Duodenal mucosa (tissue), 2 donors: Measurements from ENCODE around the gene SCNN1A.
A peak's percentile ranks its signal among the peaks of the same experiment; 100 is the strongest.

Experiments
- H3K27ac ChIP-seq: one replicate; pipeline ENCODE4 v1.7.0; 2013; ENCODE audit warnings: low read depth, low read length
- H3K27me3 ChIP-seq, 2 donors: one replicate each; pipeline ENCODE4 v1.7.0; 2013; ENCODE audit warnings: low read length in 2 of 2, control low read depth in 1 of 2; ENCODE audit not compliant: insufficient read depth in 2 of 2, control insufficient read depth in 1 of 2
- H3K36me3 ChIP-seq, 2 donors: one replicate each; pipeline ENCODE4 v1.7.0; 2013; ENCODE audit warnings: low read length in 2 of 2, control low read depth in 1 of 2; ENCODE audit not compliant: insufficient read depth in 2 of 2, control insufficient read depth in 1 of 2
- H3K4me1 ChIP-seq, 2 donors: one replicate each; pipeline ENCODE4 v1.7.0; 2013; ENCODE audit warnings: low read length in 2 of 2, control low read depth in 1 of 2; ENCODE audit not compliant: insufficient read depth in 2 of 2, control insufficient read depth in 1 of 2
- H3K4me3 ChIP-seq, 2 donors: one replicate each; pipeline ENCODE4 v1.7.0; 2013; ENCODE audit warnings: low read length in 2 of 2, low read depth in 1 of 2
- H3K9ac ChIP-seq, 2 donors: one replicate each; pipeline ENCODE4 v1.7.0; 2013; ENCODE audit warnings: low read length in 2 of 2, low read depth in 1 of 2
- H3K9me3 ChIP-seq, 2 donors: one replicate each; pipeline ENCODE4 v1.7.0; 2013; ENCODE audit warnings: low read length in 2 of 2, control low read depth in 1 of 2; ENCODE audit not compliant: control insufficient read depth in 1 of 2

SCNN1A gene

DNA sequence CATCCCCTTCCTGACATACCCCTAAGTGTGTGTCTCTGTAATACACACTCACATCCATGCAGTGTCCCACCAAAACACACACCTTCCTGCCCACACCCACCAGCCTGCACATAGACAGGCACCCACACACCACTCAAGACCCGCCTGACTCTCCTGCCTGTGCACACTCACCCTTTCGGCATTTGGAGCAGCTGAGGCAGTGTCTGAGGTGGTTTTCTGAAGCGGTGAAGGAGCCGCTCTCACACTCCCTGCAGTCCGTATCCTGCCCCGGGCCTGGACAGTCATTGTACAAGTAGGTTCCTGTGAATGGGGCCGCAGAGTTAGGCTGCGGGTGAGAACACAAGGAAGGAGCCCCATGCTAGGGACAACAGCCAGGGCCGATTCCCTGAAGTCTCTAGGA is 41.8 kb downstream of the SCNN1A start:
- H3K9ac ChIP-seq = peak overlapping the region in 1 of 2 donors; percentile 48

DNA sequence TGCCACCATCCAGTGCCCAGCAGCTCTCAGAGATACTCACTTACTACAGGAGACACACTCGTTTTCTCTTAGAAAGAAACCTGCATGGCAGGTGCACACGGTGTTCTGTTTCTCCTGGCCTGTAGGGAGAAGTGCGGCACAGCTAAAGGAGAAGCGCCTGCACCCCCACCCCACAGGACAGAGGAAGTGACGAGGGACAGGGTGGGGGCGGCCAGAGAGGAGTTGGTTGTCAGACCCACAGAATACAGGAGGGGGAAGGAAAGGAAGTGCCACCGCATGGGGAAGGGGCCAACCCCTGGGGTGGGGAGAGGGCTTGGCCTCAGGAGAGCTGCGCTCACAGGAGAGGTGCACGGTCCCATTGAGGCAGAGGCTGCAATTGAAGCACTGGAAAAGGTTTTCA is 42.3 kb downstream of the SCNN1A start:
- Histone ChIP-seq H3K4me3 (no peak overlapping the region), H3K27ac (peak overlapping the region; percentile 35), H3K9ac (no peak overlapping the region), H3K4me1 (peaks cover 59 to 60% of the 10 kb centered on the region in 2 donors), H3K9me3 (no peaks in the 10 kb centered on the region), H3K36me3 (peaks cover 46 to 65% of the 10 kb centered on the region in 2 donors), H3K27me3 (no peaks in the 10 kb centered on the region)

More for the DNA sequence above, 41.8 kb downstream of the SCNN1A start:
- Histone ChIP-seq H3K9me3 (no peaks in the 10 kb centered on the region), H3K27ac (no peak overlapping the region), H3K4me1 (peaks cover 64 to 65% of the 10 kb centered on the region in 2 donors), H3K36me3 (peaks cover 46 to 60% of the 10 kb centered on the region in 2 donors), H3K27me3 (no peaks in the 10 kb centered on the region), H3K4me3 (no peak overlapping the region)

GRCh38 chr12:6332459-6332858 is 42.9 kb downstream of the SCNN1A start:
- H3K4me1 ChIP-seq = peaks cover 55 to 59% of the 10 kb centered on the region in 2 donors
- H3K27me3 ChIP-seq = no peaks in the 10 kb centered on the region
- peak overlapping the region; percentile 35 for H3K27ac ChIP-seq
- peaks cover 49 to 71% of the 10 kb centered on the region in 2 donors for H3K36me3 ChIP-seq
- no peaks in the 10 kb centered on the region for H3K9me3 ChIP-seq
- H3K9ac ChIP-seq = no peak overlapping the region
- no peak overlapping the region for H3K4me3 ChIP-seq

- H3K4me1 ChIP-seq = peaks cover 46 to 55% of the 10 kb centered on the region in 2 donors
- peaks cover 50 to 83% of the 10 kb centered on the region in 2 donors for H3K36me3 ChIP-seq
- H3K9ac ChIP-seq = peak overlapping the region in 1 of 2 donors; percentile 32
Observed at GRCh38 chr12:6330999-6331714, 44.2 kb downstream of the SCNN1A start.

DNA sequence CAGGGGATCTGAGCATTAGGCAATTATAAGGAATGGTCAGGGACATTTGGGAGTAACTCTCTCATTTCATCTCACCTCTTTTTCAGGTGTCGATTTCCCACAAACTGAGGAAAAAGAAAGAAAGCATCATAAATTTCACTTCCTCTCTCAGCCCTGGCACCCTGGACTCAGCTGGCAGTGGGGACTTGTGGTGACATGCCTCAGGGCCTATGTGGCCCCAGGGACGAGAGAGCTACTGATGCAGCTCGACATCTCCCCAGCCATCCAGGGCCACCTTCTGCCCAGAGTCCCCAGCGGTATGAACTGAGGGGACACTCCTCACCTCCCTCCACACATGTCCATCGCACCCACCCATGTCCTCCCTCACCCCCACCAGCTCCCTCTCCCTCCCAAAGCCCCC is 45.2 kb downstream of the SCNN1A start:
- no peak overlapping the region for H3K4me3 ChIP-seq
- no peaks in the 10 kb centered on the region for H3K9me3 ChIP-seq
- peaks cover 44 to 48% of the 10 kb centered on the region in 2 donors for H3K4me1 ChIP-seq
- peaks cover 50 to 83% of the 10 kb centered on the region in 2 donors for H3K36me3 ChIP-seq
- H3K27ac ChIP-seq = no peak overlapping the region
- H3K27me3 ChIP-seq = no peaks in the 10 kb centered on the region
- no peak overlapping the region for H3K9ac ChIP-seq

More at GRCh38 chr12:6330999-6331714, 44.2 kb downstream of the SCNN1A start:
- Histone ChIP-seq H3K9me3 (no peaks in the 10 kb centered on the region), H3K27me3 (no peaks in the 10 kb centered on the region), H3K4me3 (no peak overlapping the region), H3K27ac (no peak overlapping the region)

DNA sequence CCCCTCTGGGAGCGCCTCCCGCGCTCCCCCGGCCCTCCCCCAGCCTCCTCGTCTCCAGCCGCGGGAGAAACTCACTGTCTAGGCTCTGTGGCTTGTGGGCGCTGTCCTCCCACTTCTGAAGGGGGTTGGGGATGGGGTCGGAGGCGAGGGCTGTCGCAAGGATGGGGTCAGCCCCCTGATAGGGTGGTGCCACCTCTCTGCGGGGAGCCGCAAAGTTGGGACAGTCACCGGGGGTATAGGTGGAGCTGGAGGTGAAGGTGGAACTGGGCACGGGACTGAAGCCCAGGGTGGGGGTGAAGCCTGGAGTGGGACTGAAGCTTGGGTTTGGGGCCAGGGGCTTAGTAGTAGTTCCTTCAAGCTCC is 45.7 kb downstream of the SCNN1A start:
- Histone ChIP-seq H3K9ac (no peak overlapping the region), H3K9me3 (no peaks in the 10 kb centered on the region), H3K27me3 (no peaks in the 10 kb centered on the region), H3K4me3 (no peak overlapping the region), H3K27ac (no peak overlapping the region), H3K4me1 (peaks cover 44 to 46% of the 10 kb centered on the region in 2 donors), H3K36me3 (peaks cover 50 to 82% of the 10 kb centered on the region in 2 donors)

DNA sequence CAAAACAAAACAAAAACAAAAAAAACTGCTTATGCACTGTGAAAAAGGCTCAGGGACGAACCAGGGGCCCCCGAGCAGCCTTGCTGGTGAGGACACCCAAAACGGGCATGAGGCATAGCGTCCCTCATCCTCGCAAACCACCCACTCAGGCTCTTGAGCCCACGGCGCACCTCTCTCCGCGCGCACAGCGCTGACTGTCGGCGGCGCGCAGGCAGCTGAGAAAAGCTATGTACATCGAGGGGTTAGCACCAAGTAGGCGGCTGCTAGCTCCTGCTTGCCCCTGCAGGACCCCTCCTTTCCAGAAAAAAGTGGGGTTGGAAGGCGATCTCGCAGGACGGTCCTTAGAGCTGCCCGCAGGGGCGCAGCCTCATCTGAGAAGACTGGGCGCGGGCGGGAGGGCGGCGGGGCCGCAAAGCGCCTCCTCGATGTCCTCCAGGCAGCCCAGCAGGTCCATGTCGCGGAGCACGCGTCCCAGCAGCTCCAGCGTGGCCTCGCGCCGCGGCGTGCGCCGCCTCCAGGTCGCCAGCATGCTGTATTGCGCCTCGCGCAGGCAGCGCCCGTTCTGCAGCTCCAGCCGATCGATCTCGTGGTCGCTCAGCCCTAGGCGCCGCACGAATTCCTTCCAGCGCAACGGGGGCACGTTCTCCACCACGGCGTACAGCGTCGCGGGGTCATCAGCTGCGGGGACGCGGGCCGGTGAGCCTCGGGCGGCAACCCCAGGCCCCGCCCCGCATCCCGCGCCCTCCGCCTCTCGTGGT is 46.2 kb downstream of the SCNN1A start:
- Histone ChIP-seq H3K36me3 (peaks cover 48 to 76% of the 10 kb centered on the region in 2 donors), H3K27ac (no peak overlapping the region), H3K4me1 (peaks cover 43 to 45% of the 10 kb centered on the region in 2 donors)

GRCh38 chr12:6328045-6328779 is 47.2 kb downstream of the SCNN1A start:
- Histone ChIP-seq H3K9me3 (no peaks in the 10 kb centered on the region), H3K27ac (no peak overlapping the region), H3K36me3 (peaks cover 39 to 67% of the 10 kb centered on the region in 2 donors), H3K4me3 (no peak overlapping the region), H3K9ac (no peak overlapping the region), H3K27me3 (no peaks in the 10 kb centered on the region), H3K4me1 (peaks cover 41 to 43% of the 10 kb centered on the region in 2 donors)

More for the DNA sequence above, 46.2 kb downstream of the SCNN1A start:
- H3K9ac ChIP-seq = no peak overlapping the region
- no peak overlapping the region for H3K4me3 ChIP-seq
- no peaks in the 10 kb centered on the region for H3K9me3 ChIP-seq
- H3K27me3 ChIP-seq = no peaks in the 10 kb centered on the region

- no peak overlapping the region for H3K9ac ChIP-seq
- H3K27ac ChIP-seq = no peak overlapping the region
- no peaks in the 10 kb centered on the region for H3K9me3 ChIP-seq
- peaks cover 31 to 59% of the 10 kb centered on the region in 2 donors for H3K36me3 ChIP-seq
- peaks cover 37 to 46% of the 10 kb centered on the region in 2 donors for H3K4me1 ChIP-seq
- H3K27me3 ChIP-seq = no peaks in the 10 kb centered on the region
- no peak overlapping the region for H3K4me3 ChIP-seq
Observed at GRCh38 chr12:6327229-6328041, 47.9 kb downstream of the SCNN1A start.
